NCI-H146 treated with DMSO at 0.1 percent for 48 hours (cell line): ENCODE measurements around the gene LRIT1.

ENCODE experiments used
- DNase-seq: peaks from one replicate; lab custom pipeline; 2025; ENCODE audit not compliant: unreplicated experiment; lab: John Stamatoyannopoulos, UW

Gene LRIT1

GRCh38 chr10:84194424-84195043 is 46.8 kb downstream of the LRIT1 start, which contains the start of gene CDHR1:
CDHR1 (plus strand) TSS chr10:84194537; CDS start chr10:84194761, 224 bp downstream.
- peak; percentile 46 for DNase-seq

GRCh38 chr10:84193846-84194423 is 47.4 kb downstream of the LRIT1 start:
- no peak for DNase-seq

DNA sequence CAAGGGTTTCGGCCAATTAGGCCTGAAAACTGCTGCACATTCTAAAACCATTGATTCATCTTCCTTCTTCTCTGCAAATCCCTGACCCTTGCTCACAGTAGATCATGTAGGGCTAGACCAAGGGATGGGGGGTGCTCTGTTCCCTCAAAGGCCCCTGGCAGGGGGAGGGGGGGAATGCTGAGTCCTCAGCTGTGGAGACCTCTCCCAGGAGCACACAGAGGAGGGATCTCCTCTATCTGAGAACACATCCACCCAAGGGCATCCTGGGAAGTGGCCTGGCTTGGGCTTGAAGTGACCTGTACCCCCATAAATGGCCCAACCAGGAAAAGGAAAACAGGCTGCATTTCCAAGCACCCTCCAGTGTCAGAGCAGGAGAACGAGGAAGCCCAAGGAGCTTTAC is 48.0 kb downstream of the LRIT1 start:
- no peak for DNase-seq

- DNase-seq, result no peak
Measured at GRCh38 chr10:84191106-84191505, 50.2 kb downstream of the LRIT1 start.

DNA sequence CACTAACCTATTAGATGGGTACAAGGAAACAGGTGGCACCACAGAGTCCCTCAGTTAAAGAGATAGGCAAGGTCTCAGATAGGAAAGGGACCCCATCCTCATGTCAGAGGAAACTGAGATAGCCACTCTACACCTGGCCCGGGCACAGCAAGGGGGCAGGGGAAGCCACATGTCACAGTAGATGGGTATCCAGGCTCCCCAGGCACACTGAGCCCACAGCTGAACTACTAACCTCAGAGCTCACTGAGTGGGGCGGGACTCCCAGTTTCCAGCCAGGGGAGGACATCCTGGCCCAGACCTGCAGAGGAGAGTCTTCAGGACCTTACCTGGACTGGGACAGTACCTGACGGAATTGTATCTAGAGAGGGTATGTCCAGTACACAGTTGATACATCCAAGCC is 50.7 kb downstream of the LRIT1 start:
- DNase-seq, result no peak

DNA sequence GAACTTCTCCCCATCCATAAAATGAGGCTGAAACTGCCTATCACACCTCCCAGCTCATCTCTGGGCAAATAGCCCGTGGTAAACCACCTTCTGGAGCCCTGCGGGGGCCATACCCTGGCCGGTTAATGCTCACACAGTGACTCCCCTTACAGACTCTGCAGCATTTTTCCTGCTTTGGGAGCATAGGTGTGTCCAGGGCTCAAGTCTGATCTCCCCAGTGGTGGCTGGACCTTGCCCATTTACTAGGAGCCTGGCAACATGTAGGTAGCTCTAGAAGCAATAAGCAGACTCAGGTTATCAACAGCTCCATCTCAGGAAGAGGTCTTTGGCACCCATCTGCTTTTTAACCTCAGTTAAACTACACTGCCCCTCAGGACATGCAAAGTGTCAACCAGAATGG is 52.5 kb downstream of the LRIT1 start:
- no peak for DNase-seq

DNA sequence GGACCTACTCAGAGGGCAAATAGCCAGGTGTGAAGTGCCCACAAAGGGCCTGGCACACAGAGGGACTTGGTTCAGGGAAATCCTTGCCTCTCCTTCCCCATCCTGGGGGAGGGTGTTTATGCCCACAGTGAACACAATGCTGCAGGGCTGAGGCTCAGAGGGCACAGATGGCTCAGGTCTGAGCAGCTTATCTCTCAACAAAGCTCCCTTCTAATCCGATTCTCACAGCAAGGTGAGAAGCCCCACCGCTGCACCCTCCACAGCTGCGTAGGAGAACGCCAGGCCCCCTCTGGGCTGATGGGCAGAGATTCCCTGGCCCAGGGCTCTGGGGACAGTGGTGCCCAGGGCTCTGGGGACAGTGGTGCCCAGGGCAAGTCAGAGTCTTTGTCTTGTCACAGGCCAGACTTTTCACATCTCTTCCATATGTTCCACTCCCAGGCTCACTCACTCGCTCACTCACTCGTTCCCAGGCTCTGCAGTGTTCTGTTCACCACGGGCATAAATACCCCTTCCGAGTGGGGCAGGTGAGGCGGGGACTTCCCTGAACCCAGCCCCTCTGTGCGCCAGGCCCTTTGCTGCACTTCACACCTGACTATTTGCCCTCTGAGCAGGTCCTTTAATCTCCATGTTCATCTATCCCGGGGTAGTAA is 55.7 kb downstream of the LRIT1 start:
- DNase-seq, result no peak

GRCh38 chr10:84184517-84184916 is 56.8 kb downstream of the LRIT1 start:
- no peak for DNase-seq

DNA sequence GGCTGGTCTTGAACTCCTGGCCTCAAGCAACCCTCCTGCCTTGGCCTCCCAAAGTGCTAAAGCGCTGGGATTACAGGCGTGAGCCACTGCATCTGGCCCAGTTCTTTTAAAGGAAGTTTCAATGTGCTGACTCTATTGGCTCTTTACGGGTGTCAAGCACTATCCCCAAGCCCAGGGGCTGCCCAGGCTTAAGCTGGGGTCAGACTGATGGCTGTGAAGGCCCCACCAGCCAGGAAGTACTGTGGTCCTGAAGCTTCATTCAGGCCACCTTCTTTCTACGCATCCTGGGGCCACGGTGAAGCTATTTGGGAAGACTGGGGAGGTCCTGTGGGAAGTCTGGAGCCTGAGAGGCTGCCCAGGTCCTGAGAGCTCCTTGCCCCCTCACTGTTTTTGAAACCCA is 59.7 kb downstream of the LRIT1 start:
- DNase-seq, result no peak
